Astrocyte of the spinal cord (primary cell): ENCODE results near the gene SAMD14.
A peak's percentile ranks its signal among the peaks of the same experiment; 100 is the strongest.

Experiments used
- DNase-seq: peaks from one replicate; pipeline ENCODE4 v3.0.0; 2011; ENCODE audit warnings: low read depth, low spot score
- H3K4me3 ChIP-seq: 2 replicates; pipeline ENCODE4 v1.5.1; 2011; ENCODE audit warnings: low read depth, mild to moderate bottlenecking, low read length, moderate library complexity
- in situ Hi-C: cut with HindIII; loops from 2 replicates; pipeline ENCODE4 v1.10.0; 2017; ENCODE audit warnings: low sequenced_read_pairs
- TF ChIP-seq, protein P1 (sequence below): IDR thresholded peaks from 2 replicates; pipeline ENCODE4 v1.5.1; 2012; ENCODE audit warnings: low read depth, mild to moderate bottlenecking, low read length, inconsistent platforms

SAMD14 gene

DNA sequence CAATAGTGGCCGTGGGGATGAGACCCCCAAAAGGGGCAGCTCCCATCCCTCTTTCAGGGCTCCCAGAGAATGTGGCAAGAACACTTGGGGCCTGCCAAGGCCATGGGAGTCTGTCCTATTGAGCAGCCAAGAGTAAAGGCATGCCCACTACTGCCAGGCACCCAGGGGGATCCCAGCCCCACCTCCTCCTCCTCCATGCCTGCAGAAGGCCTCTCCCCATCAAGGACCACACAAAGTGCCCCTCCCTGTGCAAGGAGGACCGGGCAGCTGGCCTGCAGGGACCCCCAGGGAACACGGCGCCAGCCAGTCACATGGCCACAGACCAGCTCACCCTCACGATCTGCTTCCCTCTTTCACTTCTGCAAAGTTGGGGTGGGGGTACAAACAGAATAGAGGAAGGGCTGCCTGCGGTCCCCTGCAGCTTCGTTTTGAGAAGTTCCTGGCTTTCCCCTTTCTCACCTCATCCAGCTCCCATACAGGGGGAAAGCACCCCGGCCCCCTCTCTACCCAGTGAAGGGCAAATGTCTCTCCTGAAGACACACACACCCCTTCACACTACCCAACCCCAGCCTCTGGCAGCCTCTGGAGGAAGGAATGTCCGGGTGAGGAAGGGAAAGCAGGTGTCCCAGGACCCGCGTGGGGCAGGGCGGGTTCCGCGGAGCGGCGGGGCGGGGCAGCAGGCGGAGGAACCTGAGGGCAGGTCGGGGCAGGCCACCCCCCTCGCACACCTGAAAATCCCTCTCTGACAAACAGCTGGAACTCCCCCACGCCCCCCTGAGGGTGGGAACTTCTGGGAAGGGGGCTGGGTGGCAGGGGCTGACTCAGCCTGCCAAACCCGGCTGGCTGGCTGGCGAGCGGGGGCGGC lies 18.5 kb upstream of the SAMD14 start:
- H3K4me3 ChIP-seq: peak overlapping the region; percentile 82
- in situ Hi-C loops: no loop called here
- DNase-seq: no peak
- TF ChIP-seq, protein P1, sequence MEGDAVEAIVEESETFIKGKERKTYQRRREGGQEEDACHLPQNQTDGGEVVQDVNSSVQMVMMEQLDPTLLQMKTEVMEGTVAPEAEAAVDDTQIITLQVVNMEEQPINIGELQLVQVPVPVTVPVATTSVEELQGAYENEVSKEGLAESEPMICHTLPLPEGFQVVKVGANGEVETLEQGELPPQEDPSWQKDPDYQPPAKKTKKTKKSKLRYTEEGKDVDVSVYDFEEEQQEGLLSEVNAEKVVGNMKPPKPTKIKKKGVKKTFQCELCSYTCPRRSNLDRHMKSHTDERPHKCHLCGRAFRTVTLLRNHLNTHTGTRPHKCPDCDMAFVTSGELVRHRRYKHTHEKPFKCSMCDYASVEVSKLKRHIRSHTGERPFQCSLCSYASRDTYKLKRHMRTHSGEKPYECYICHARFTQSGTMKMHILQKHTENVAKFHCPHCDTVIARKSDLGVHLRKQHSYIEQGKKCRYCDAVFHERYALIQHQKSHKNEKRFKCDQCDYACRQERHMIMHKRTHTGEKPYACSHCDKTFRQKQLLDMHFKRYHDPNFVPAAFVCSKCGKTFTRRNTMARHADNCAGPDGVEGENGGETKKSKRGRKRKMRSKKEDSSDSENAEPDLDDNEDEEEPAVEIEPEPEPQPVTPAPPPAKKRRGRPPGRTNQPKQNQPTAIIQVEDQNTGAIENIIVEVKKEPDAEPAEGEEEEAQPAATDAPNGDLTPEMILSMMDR: peak; percentile 27

DNA sequence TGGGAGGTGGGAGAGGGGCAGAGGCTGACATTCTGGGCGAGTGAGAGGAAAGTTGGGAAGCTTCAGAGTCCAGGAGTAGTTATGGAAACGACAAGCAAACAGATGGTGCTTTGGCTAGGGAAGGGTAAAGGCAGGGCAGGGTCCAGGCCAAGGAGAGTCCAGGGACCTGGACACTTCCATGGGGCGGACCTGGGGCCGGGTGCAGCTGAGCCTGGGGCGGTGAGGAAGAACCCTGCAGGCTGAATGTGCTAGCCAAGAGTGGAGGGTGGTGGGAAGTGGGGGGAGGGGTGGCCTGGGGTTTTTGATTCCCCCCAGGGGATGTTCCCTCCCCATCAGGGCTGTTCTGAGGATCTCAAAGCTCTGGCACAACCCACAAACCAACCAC lies 17.9 kb upstream of the SAMD14 start:
- DNase-seq: no peak
- TF ChIP-seq, protein P1: no peak
- H3K4me3 ChIP-seq: peak overlapping the region; percentile 82
- in situ Hi-C loops: no loop called here

DNA sequence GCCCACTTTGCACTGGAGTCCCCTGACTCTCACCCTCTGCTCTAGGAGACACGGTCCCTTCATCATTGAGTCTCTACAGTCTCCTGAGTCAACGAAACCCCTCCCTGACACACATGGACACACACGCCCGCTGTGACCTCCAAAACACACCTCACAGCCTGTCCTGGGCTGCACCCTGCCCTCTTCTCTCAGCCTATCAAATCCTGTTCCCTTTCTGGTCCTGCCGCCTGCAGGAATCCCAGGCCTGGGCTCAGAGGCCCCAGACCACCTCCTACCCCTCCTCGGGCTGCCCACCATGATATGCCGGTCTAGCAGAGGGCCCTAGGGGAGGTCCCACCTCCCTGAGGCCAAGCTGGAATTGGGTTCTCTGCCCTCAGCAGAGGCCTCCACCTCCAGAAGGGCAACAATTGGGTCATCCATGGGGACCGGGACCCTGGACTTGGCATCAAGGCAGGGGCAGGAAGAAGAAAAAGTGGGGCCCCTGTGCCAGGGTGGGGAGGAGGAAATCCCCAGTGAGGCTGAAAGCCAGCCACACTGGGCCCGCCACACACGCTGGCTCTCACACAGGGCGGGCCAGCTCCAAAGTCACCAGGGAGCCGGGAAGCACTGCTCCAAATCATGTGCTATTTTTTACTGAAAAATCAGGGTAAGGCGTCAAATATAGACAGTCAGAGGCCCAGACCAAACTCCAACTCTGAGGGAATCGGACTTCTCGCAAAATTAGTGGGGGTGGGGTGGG lies 17.1 kb upstream of the SAMD14 start:
- TF ChIP-seq, protein P1: no peak
- H3K4me3 ChIP-seq: peak overlapping the region; percentile 82
- in situ Hi-C loops: no loop called here
- DNase-seq: no peak

DNA sequence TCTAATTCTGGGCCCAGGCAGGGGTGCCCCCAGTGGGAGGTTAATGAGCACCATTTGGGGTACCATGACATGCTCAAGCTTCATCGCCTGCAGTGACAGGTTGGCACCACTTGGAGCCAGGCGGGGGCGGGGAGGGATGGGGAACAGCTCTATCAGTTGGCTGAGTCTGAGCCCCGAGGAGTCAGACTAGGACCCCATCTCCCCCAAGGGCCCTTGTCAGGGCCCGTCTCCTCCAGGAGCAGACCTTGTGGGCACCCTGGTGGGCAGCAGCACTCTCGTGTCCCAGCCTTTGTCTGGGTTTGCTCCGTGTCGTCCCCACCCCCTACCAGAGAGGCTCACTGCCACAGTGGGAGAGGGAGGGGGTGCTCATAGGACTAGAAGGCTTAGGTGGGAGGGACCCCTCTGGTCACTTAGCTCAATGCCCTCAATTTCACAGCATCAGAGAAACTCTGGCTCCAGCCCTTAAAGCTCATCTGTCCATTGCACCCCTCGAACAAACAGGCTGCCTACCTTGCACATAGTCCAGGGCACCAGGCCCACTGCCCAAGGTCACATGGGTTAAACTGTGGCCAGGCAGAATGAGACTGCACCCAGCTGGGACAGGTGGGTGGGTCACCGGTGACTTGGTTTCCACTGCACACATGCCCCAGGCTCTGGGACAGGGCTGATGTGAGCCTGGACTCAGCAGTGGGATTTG lies 16.4 kb upstream of the SAMD14 start:
- TF ChIP-seq, protein P1: peak; percentile 10
- DNase-seq: no peak
- in situ Hi-C loops: no loop called here

DNA sequence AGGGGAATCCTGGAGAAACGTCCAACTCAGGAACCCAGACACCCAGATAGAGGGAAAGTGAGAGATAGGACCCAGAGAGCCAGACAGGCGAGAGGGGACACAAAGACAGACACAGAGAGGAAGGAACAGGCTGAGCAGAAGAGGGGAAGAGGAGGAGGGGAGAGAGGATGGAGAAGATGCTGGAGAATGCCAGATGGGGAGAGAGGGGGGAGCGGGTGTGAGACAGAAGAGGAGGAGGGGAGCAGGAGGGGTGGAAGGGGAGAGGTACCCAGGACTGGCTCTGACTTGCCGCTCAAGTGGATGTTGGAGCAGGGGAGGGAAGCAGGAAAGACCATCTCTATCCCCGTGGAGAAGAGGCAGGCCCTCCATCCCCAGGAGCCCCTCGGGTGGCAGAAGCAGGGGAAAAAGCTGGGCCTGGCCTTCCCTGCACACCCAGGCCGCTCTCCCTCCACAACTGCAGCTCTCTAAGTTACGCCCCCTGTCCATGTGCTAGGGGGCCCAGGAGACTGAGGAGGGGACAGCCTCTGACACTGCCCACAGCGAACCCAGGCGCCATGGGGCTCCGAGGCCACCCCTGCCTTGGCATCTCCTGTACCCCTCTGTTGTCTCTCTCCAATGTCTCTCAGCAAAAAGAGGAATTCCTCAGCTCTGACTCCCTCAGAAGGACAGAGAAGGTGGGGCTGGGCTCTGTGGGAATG lies 15.7 kb upstream of the SAMD14 start:
- in situ Hi-C loops: no loop called here
- no peak overlapping the region for H3K4me3 ChIP-seq
- TF ChIP-seq, protein P1: no peak
- DNase-seq: no peak

More for the DNA sequence above, 16.4 kb upstream of the SAMD14 start:
- peak overlapping the region; percentile 82 for H3K4me3 ChIP-seq
